GM19043 (cell line): ENCODE measurements around the gene STK32B.
"Not testable (repeated sequence)": the region's sequence is repeated elsewhere in the genome, so short reads cannot be mapped to it uniquely, and the experiment has no call there.

Experiments
- ATAC-seq: cut with Tn5 transposase; IDR thresholded peaks from one replicate; pipeline ENCODE4 v1.9.1; 2021; ENCODE audit warnings: low read depth; ENCODE audit not compliant: unreplicated experiment

Gene STK32B

GRCh38 chr4:5247061-5247460, 195.8 kb downstream of the STK32B start:
- ATAC-seq = not testable (repeated sequence)

GRCh38 chr4:5247735-5248134, 196.5 kb downstream of the STK32B start:
- ATAC-seq = no peak

DNA sequence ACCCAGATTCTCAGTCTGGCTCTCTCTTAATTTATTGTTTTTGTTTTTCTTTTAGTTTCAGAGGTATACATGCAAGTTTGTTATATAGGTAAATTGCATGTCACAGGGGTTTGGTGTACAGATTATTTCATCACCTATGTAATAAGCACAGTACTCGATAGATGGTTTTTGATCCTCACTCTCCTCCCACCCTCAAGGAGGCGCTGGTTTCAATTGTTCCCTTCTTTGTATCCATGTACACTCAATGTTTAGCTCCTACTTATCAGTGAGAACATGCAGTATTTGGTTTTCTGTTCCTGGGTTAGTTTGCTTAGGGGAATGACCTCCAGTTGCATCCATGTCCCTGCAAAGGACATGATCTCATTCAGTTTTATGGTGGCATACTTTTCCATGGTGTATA, 198.4 kb downstream of the STK32B start:
- ATAC-seq = no peak

DNA sequence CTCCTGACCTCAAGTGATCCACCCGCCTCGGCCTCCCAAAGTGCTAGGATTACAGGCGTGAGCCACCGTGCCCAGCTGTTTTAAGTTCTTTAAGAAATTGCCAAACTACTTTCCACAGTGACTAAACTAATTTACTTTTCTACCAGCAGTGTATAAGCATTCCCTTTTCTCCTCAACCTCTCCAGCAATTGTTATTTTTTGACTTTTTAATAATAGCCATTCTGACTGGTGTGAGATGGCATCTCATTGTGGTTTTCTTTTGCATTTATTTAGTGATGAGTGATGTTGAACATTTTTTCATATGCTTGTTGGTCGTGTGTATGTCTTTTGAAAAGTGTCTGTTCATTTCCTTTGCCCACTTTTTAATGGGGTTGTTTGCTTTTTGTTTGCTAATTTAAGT, 199.3 kb downstream of the STK32B start:
- not testable (repeated sequence) for ATAC-seq

GRCh38 chr4:5256421-5256820, 205.1 kb downstream of the STK32B start:
- ATAC-seq = no peak

GRCh38 chr4:5257086-5257485, 205.8 kb downstream of the STK32B start:
- no peak for ATAC-seq

GRCh38 chr4:5259471-5259870, 208.2 kb downstream of the STK32B start:
- ATAC-seq = no peak

- ATAC-seq = no peak
Observed at GRCh38 chr4:5260121-5260520, 208.8 kb downstream of the STK32B start.

- ATAC-seq = no peak
Observed at GRCh38 chr4:5261866-5262265, 210.6 kb downstream of the STK32B start.

GRCh38 chr4:5266991-5267390, 215.7 kb downstream of the STK32B start:
- ATAC-seq = no peak

DNA sequence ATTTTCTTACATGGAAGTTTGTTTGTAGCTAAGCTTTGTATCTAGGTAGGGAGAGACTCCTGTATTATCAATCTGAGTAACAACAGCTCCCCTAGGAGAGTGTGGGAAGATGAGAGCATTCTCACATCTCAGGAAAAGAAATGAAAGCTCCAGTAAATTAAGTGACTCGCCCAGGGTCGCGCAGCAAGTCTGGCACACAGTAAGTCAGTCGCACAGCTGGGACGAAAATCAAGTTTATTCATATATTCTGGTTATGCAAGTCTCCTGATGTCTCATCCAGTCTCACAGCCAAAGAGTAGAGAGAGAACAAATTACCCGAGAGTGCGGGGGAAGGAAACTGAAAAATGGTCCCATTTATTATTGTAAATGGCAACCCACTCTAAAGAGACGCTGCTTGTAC, 216.1 kb downstream of the STK32B start:
- ATAC-seq = no peak

- no peak for ATAC-seq
Observed at GRCh38 chr4:5276475-5277075, 225.3 kb downstream of the STK32B start.

DNA sequence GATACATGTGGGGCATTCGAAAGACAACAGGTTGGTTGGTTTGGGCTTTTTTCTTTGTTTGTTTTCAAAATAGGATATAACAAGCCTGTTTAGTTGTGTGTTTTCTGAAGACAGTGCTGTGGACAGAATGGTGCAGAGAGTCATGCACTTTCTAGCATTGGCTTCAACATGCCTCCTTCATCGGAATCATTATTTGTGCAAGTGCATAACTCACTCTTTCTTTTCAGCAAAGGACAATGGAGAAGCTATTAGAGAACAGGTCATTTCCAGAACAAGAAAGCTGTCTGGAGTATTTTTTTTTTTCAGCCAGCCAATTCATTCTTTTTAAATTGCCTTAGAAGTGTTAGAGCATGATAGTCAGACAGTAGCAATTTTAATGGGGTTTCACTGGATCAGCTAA, 225.8 kb downstream of the STK32B start:
- ATAC-seq = no peak

DNA sequence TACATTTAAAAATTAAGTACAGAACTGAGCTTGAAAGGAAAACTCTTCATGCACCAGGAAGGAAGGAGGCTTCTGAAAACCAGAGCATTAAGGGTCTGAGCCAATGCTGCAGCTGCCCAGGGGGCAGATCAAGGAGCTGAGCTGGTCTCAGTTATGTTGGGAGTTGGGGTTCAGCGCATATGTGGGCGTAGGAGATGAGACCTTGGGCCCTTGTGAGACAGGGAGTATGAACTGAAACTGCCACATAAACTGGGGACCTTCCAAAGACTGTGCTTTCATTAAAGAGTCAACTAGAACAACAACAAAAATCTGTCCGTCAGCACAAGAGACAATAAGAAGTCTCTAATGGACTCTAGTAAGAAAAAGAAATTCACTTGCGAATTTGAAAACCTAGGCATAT, 226.9 kb downstream of the STK32B start:
- ATAC-seq = no peak

DNA sequence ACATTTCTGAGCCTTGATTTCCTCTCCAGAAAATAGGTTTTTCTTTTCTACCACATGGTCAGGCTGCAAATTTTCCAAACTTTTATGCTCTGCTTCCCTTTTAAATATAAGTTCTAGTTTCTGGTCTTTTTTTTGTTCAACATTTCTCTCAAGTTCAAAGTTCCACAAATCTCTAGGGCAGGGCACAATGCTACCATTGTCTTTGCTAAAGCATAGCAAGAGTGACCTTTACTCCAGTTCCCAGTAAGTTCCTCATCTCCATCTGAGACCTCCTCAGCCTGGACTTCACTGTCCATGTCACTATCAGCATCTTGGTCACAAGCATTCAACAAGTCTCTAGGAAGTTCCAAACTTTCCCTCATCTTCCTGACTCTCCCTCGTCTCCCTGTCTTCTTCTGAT, 228.8 kb downstream of the STK32B start:
- not testable (repeated sequence) for ATAC-seq

- ATAC-seq = no peak
Observed at GRCh38 chr4:5280828-5281227, 229.5 kb downstream of the STK32B start.

GRCh38 chr4:5283837-5284236, 232.6 kb downstream of the STK32B start:
- no peak for ATAC-seq

- ATAC-seq = no peak
Observed at GRCh38 chr4:5284517-5284916, 233.2 kb downstream of the STK32B start.

- no peak for ATAC-seq
Observed at GRCh38 chr4:5292101-5292500, 240.8 kb downstream of the STK32B start.

GRCh38 chr4:5298000-5298787, 246.9 kb downstream of the STK32B start:
- ATAC-seq = not testable (repeated sequence)

DNA sequence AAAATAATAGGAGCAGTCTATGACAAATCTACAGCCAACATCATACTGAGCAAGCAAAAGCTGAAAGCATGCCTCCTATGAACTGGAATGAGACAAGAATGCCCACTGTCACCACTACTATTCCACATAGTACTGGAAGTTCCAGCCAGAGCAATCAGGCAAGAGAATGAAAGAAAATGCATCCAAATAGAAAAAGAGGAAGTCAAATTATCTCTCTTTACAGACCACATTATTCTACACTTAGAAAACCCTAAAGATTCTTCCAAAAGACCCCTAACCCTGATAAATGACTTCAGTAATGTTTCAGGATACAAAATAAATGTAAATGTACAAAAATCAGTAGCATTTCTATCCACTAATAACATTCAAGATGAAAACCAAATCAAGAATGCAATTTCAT, 249.0 kb downstream of the STK32B start:
- no peak for ATAC-seq

- ATAC-seq = no peak
Observed at GRCh38 chr4:5307928-5308327, 256.6 kb downstream of the STK32B start.
